Immature natural killer cell (primary cell): Measurements from ENCODE around the gene MKRN1. TPM values are rescaled to one million over a fixed set of nuclear protein-coding genes. Genes with fewer than 3 reads are reported as not detected.
A peak's percentile ranks its signal among the peaks of the same experiment; 100 is the strongest.
"Not testable (repeated sequence)": the region's sequence is repeated elsewhere in the genome, so short reads cannot be mapped to it uniquely, and the experiment has no call there.

Source experiments
- DNase-seq, 3 donors: peaks; one replicate each; pipeline ENCODE4 v3.0.0; 2022; ENCODE audit warnings: mixed read lengths in 1 of 3
- H3K27ac Mint-ChIP-seq, 6 donors: one replicate each; pipeline ENCODE4 v1.8.0; 2020; ENCODE audit warnings: mixed read lengths in 6 of 6, mild to moderate bottlenecking in 5 of 6, inconsistent platforms in 4 of 6, moderate library complexity in 3 of 6
- H3K27me3 Mint-ChIP-seq, 3 donors: one replicate each; pipeline ENCODE4 v1.8.0; 2020 to 2021; ENCODE audit warnings: low read depth in 3 of 3, mild to moderate bottlenecking in 3 of 3, mixed read lengths in 3 of 3, moderate library complexity in 3 of 3, inconsistent platforms in 1 of 3
- H3K36me3 Mint-ChIP-seq, 3 donors: one replicate each; pipeline ENCODE4 v1.8.0; 2020; ENCODE audit warnings: mixed read lengths in 3 of 3, inconsistent platforms in 2 of 3, mild to moderate bottlenecking in 2 of 3
- H3K4me1 Mint-ChIP-seq, 2 donors: one replicate each; pipeline ENCODE4 v1.8.0; 2020; ENCODE audit warnings: inconsistent platforms in 2 of 2, mild to moderate bottlenecking in 2 of 2, mixed read lengths in 2 of 2, moderate library complexity in 1 of 2
- H3K4me3 Mint-ChIP-seq, 5 donors: one replicate each; pipeline ENCODE4 v1.8.0; 2020; ENCODE audit warnings: mild to moderate bottlenecking in 5 of 5, mixed read lengths in 5 of 5, inconsistent platforms in 3 of 5, moderate library complexity in 3 of 5
- H3K9me3 Mint-ChIP-seq, 6 donors: one replicate each; pipeline ENCODE4 v1.8.0; 2020; ENCODE audit warnings: mild to moderate bottlenecking in 6 of 6, mixed read lengths in 6 of 6, inconsistent platforms in 4 of 6, moderate library complexity in 3 of 6
- polyA plus RNA-seq, 3 donors: library from polyadenylated mRNA; unstranded; fragments of 300-500 nt; fragmentation: Illumina TruSeq; gene quantifications; one replicate each; pipeline ENCODE4 v1.2.3, GENCODE V29; 2021

The MKRN1 gene, protein sequence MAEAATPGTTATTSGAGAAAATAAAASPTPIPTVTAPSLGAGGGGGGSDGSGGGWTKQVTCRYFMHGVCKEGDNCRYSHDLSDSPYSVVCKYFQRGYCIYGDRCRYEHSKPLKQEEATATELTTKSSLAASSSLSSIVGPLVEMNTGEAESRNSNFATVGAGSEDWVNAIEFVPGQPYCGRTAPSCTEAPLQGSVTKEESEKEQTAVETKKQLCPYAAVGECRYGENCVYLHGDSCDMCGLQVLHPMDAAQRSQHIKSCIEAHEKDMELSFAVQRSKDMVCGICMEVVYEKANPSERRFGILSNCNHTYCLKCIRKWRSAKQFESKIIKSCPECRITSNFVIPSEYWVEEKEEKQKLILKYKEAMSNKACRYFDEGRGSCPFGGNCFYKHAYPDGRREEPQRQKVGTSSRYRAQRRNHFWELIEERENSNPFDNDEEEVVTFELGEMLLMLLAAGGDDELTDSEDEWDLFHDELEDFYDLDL
- 100 to 1,000 TPM in 2 of 3 donors, 10 to 100 TPM in 1; 86.5 to 163 (median 135) TPM for polyA plus RNA-seq

DNA sequence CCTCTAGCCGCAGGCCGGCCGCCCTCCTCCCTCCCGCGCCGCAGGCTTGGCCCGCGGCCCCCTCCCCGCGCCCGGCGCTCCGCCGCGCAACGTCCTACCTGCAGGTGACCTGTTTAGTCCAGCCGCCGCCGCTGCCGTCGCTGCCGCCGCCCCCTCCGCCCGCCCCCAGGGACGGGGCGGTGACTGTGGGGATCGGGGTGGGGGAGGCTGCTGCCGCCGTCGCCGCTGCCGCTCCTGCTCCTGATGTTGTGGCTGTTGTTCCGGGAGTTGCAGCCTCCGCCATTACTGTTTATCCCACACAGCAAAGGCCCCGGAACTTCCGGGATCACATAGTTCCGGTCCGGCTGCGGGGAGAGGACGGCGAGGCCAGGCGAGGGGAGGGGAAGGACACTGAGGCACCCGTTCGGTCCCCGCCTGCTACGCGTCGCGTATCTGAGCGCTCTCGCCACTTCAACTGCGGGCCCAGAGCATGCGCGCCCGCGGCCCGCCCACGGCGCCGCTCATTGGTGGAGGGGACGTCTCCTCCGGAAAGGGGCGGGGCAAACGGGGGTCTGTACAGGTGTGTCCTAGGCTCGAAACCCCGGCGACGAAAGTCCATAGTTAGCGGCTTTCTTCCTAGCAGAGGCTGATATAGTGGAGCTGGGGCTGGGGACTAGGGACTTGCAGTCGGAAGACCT lies at the start of gene MKRN1:
Gene MKRN1 (minus strand): TSS at position 444 of the 677 bp plus-strand sequence. CDS start 161 bp downstream, at position 283.
- Mint-ChIP-seq H3K4me1 (peaks cover 35 to 38% of the 10 kb centered on the region in 2 donors), H3K4me3 (peak within 1 kb of the TSS; percentile 98 to 100 (median 99)), H3K9me3 (no peaks in the 10 kb centered on the region), H3K36me3 (no peaks in the 10 kb centered on the region), H3K27ac (peak within 1 kb of the TSS; percentile 90 to 98 (median 96)), H3K27me3 (peaks cover 3 to 16% (median 12%) of the 10 kb centered on the region in 3 donors)
- peak; percentile 84 to 87 (median 86) for DNase-seq

DNA sequence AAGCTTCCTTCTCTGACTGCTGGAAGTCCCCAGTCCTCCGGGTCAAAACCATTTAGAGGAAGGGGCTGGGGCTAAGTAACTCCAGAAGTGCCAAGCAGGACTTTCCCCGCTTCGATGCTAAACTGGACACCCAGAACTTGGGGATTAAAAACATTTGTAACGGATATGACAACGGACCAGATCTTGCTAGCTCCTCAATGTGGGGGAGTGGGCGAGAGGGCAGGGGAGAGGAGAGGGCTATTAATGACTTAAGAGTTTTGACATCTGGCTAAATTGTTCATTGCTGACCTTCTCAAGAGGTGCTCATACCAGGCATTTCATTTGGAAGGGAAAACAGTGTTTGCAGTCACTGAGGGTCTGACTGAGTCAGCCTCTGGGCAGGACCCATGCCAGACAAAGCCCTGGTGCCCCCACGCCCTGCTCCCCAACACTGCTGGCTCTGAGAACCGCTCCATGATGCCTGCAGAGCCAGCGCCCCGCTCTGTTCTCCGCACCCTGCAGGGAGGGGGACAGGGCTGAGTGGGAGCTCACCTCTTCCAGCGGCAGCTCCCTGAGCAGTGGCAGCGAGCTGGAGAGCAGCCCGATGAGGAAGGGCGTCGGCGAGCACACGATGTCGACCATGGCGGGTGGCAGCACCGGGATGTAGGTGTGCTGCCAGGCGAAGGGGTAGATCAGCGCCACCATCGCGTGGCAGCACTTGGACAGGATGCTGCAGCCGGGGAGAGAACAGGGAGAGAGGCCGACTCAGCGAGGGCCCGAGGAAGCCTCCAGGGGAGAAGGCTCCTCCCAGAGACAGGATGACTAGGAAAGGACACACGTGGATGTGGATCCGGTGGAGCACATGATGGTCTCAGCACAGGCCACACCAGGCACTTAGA lies 47.7 kb upstream of the MKRN1 start:
- Mint-ChIP-seq H3K4me3 (no peak overlapping the region), H3K27ac (no peak overlapping the region), H3K27me3 (peaks cover 0 to 5% (median 4%) of the 10 kb centered on the region in 3 donors)

GRCh38 chr7:140526214-140526613 lies 46.9 kb upstream of the MKRN1 start:
- no peak overlapping the region for H3K27ac Mint-ChIP-seq
- peaks cover 0 to 5% (median 3%) of the 10 kb centered on the region in 3 donors for H3K27me3 Mint-ChIP-seq
- peaks cover 0 to 1% (median 0%) of the 10 kb centered on the region in 6 donors for H3K9me3 Mint-ChIP-seq
- no peaks in the 10 kb centered on the region for H3K36me3 Mint-ChIP-seq
- peaks cover 16 to 17% of the 10 kb centered on the region in 2 donors for H3K4me1 Mint-ChIP-seq
- peak overlapping the region in 1 of 5 donors; percentile 38 for H3K4me3 Mint-ChIP-seq
- DNase-seq = no peak

More for the DNA sequence above, 47.7 kb upstream of the MKRN1 start:
- Mint-ChIP-seq H3K9me3 (peaks cover 0 to 1% (median 0%) of the 10 kb centered on the region in 6 donors), H3K36me3 (no peaks in the 10 kb centered on the region), H3K4me1 (peaks cover 16 to 17% of the 10 kb centered on the region in 2 donors)
- no peak for DNase-seq

GRCh38 chr7:140525743-140526142 lies 46.4 kb upstream of the MKRN1 start:
- Mint-ChIP-seq H3K27me3 (peaks cover 0 to 5% (median 2%) of the 10 kb centered on the region in 3 donors), H3K4me3 (peak overlapping the region in 2 of 5 donors; percentile 14 to 38), H3K36me3 (no peaks in the 10 kb centered on the region), H3K27ac (peak overlapping the region in 1 of 6 donors; percentile 14), H3K4me1 (peaks cover 16 to 17% of the 10 kb centered on the region in 2 donors), H3K9me3 (peaks cover 0 to 1% (median 0%) of the 10 kb centered on the region in 6 donors)
- DNase-seq = peak; percentile 18 to 29 (median 21)

DNA sequence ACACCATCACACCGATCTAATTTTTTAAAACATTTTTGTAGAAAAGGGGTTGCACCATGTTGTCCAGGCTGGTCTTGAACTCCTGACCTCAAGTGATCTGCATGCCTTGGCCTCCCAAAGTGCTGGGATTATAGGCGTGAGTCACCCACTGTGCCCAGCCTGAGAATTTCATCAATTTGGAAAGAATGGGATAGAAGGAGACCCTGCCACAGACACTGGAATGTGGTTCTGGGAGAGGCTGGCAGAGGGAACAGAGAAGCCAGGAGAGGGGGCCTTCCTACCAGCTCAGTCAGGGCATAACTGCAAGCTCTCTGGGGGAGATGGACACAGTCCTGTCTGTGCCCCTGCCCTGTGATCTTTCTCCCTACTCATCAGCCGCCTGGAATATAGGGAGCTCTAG lies 42.1 kb upstream of the MKRN1 start:
- H3K27me3 Mint-ChIP-seq = peaks cover 2 to 9% (median 4%) of the 10 kb centered on the region in 3 donors
- DNase-seq = no peak
- peaks cover 10 to 13% of the 10 kb centered on the region in 2 donors for H3K4me1 Mint-ChIP-seq
- no peaks in the 10 kb centered on the region for H3K9me3 Mint-ChIP-seq
- no peak overlapping the region for H3K27ac Mint-ChIP-seq
- H3K4me3 Mint-ChIP-seq = no peak overlapping the region
- no peaks in the 10 kb centered on the region for H3K36me3 Mint-ChIP-seq

DNA sequence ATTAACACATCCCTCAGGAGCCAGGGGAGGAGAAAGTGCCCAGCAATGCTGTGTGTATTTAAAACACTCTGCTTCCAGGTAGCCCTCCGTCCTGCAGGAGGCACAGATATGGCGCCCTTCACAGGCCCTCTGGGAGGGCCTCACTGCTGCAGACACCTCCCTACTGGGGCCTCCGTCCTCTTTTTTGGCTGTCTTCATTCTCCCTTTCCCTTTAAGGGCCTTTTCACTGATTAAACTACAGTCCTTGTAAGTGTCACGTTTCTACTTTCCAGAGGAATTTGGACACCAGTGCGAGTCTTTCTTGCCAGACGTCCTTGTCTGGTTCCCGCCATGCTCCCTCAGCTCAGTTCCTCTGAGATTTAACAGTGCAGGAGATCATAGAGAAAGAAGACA lies 39.7 kb upstream of the MKRN1 start:
- Mint-ChIP-seq H3K27me3 (peaks cover 3 to 9% (median 4%) of the 10 kb centered on the region in 3 donors), H3K36me3 (no peaks in the 10 kb centered on the region), H3K4me3 (no peak overlapping the region), H3K27ac (no peak overlapping the region), H3K4me1 (peaks cover 3 to 4% of the 10 kb centered on the region in 2 donors), H3K9me3 (no peaks in the 10 kb centered on the region)
- no peak for DNase-seq

DNA sequence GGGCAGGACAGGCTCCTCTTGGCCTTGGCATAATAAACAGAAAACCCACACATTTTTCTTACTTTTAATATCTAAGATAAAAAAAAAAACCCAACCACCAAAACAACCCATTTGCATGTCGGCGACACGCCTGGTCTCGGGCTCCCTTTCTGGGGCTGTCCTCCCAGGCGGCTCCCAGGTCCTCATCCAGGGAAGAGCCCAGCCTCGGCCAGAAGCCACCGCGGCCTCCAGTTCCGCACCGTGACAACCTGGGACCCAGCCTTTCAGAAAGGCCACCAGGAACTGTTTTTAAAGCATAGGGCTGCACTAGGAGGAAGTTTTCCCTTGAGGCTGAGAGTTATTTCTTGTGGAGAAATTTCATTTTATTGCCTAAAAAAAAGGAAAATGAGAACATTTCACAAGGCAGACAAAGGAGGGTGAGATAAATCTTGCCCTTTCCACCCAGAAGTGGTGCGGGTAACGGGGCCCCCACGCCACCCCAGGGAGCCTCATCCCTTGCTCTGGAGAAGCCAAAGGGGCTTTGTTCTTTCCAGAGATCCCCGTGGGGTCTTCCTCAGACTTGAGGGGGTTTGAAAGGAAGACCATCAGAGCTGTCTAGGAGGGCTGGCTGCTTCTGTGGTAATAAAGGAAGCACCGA lies 39.2 kb upstream of the MKRN1 start:
- Mint-ChIP-seq H3K27me3 (peaks cover 3 to 9% (median 4%) of the 10 kb centered on the region in 3 donors), H3K27ac (no peak overlapping the region), H3K36me3 (no peaks in the 10 kb centered on the region), H3K4me3 (no peak overlapping the region), H3K4me1 (peaks cover 4 to 6% of the 10 kb centered on the region in 2 donors), H3K9me3 (no peaks in the 10 kb centered on the region)
- no peak for DNase-seq

DNA sequence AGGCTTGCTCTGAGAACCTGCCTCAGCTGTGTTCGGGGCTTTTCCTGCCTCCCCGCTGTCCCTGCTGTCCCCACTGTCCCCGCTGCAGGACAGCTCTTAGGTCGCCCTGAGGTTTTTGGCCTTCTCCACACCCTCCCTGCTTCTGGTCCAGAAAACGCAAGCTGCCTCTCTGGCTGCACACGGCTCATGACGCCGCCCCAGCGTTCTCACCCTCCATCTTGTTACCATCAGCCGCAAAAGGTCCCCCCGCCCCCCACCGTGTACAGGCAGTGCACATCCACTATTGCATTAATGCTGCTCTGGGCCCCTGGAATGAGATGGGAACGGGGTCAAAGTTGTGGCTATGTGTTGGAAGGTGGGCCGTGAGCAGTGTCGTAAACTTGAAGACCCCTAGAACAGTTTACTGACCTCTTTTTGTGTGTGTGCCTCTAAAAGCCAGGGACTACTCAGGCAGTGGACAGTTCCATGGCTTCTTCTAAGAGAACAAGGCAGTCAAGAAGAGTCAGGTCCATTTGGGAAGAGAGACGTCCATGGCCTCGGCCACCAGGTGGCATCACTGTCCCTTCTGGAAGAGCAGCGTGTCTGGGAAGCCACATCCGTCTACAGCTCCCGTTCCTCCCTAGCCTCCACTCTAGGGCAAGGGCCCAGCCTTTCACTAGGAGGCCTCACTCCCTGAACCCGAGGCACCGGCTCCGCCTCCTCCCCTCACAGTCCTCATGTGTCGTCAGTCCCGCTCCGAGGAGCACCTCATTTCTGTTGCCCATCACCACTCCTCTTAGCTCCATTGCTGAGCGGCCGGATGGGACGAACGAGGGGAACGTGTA lies 38.5 kb upstream of the MKRN1 start:
- no peak overlapping the region for H3K4me3 Mint-ChIP-seq
- H3K27me3 Mint-ChIP-seq = peaks cover 3 to 9% (median 4%) of the 10 kb centered on the region in 3 donors
- DNase-seq = peak; percentile 31 to 54 (median 43)
- no peaks in the 10 kb centered on the region for H3K36me3 Mint-ChIP-seq
- no peaks in the 10 kb centered on the region for H3K9me3 Mint-ChIP-seq
- no peak overlapping the region for H3K27ac Mint-ChIP-seq
- peaks cover 4 to 6% of the 10 kb centered on the region in 2 donors for H3K4me1 Mint-ChIP-seq

GRCh38 chr7:140512317-140513000 lies 33.2 kb upstream of the MKRN1 start:
- DNase-seq = peak in 1 of 3 donors; percentile 13
- Mint-ChIP-seq H3K27me3 (peaks cover under 1 to 3% (median 2%) of the 10 kb centered on the region in 3 donors), H3K4me3 (peak overlapping the region in 1 of 5 donors; percentile 53), H3K36me3 (no peaks in the 10 kb centered on the region), H3K27ac (no peak overlapping the region), H3K9me3 (no peaks in the 10 kb centered on the region), H3K4me1 (peaks cover 7 to 12% of the 10 kb centered on the region in 2 donors)

GRCh38 chr7:140509789-140510188 lies 30.5 kb upstream of the MKRN1 start:
- Mint-ChIP-seq H3K27me3 (peaks cover 0 to 5% (median 0%) of the 10 kb centered on the region in 3 donors), H3K4me1 (peaks cover 6 to 12% of the 10 kb centered on the region in 2 donors), H3K36me3 (no peaks in the 10 kb centered on the region), H3K4me3 (no peak overlapping the region), H3K9me3 (no peaks in the 10 kb centered on the region), H3K27ac (peak overlapping the region in 1 of 6 donors; percentile 55)
- DNase-seq = no peak

GRCh38 chr7:140507556-140507955 lies 28.3 kb upstream of the MKRN1 start:
- not testable (repeated sequence) for H3K36me3 Mint-ChIP-seq, H3K9me3 Mint-ChIP-seq, H3K27me3 Mint-ChIP-seq, H3K27ac Mint-ChIP-seq, H3K4me1 Mint-ChIP-seq, H3K4me3 Mint-ChIP-seq, DNase-seq
